Measurements from ENCODE around the gene FAM151B.

The FAM151B gene

GRCh38 chr5:80591352-80591751 is 103.5 kb downstream of the FAM151B start:
- DNase-seq, result no peak

GRCh38 chr5:80592105-80592504 is 104.2 kb downstream of the FAM151B start:
- DNase-seq, result no peak

Measured in activated naive CD4-positive, alpha-beta T cell (primary cell).